ENCODE measurements around the gene ZNF827. TPM values are rescaled to one million over a fixed set of nuclear protein-coding genes. Genes with fewer than 3 reads are reported as not detected.

Gene ZNF827
- total and polyA plus RNA-seq, 2 of the 8 experiments (the other 6 are each of a cell fraction or from before 2014, with no cell fraction given) = 25.3 to 26.2 TPM

- TF ChIP-seq, protein P1, sequence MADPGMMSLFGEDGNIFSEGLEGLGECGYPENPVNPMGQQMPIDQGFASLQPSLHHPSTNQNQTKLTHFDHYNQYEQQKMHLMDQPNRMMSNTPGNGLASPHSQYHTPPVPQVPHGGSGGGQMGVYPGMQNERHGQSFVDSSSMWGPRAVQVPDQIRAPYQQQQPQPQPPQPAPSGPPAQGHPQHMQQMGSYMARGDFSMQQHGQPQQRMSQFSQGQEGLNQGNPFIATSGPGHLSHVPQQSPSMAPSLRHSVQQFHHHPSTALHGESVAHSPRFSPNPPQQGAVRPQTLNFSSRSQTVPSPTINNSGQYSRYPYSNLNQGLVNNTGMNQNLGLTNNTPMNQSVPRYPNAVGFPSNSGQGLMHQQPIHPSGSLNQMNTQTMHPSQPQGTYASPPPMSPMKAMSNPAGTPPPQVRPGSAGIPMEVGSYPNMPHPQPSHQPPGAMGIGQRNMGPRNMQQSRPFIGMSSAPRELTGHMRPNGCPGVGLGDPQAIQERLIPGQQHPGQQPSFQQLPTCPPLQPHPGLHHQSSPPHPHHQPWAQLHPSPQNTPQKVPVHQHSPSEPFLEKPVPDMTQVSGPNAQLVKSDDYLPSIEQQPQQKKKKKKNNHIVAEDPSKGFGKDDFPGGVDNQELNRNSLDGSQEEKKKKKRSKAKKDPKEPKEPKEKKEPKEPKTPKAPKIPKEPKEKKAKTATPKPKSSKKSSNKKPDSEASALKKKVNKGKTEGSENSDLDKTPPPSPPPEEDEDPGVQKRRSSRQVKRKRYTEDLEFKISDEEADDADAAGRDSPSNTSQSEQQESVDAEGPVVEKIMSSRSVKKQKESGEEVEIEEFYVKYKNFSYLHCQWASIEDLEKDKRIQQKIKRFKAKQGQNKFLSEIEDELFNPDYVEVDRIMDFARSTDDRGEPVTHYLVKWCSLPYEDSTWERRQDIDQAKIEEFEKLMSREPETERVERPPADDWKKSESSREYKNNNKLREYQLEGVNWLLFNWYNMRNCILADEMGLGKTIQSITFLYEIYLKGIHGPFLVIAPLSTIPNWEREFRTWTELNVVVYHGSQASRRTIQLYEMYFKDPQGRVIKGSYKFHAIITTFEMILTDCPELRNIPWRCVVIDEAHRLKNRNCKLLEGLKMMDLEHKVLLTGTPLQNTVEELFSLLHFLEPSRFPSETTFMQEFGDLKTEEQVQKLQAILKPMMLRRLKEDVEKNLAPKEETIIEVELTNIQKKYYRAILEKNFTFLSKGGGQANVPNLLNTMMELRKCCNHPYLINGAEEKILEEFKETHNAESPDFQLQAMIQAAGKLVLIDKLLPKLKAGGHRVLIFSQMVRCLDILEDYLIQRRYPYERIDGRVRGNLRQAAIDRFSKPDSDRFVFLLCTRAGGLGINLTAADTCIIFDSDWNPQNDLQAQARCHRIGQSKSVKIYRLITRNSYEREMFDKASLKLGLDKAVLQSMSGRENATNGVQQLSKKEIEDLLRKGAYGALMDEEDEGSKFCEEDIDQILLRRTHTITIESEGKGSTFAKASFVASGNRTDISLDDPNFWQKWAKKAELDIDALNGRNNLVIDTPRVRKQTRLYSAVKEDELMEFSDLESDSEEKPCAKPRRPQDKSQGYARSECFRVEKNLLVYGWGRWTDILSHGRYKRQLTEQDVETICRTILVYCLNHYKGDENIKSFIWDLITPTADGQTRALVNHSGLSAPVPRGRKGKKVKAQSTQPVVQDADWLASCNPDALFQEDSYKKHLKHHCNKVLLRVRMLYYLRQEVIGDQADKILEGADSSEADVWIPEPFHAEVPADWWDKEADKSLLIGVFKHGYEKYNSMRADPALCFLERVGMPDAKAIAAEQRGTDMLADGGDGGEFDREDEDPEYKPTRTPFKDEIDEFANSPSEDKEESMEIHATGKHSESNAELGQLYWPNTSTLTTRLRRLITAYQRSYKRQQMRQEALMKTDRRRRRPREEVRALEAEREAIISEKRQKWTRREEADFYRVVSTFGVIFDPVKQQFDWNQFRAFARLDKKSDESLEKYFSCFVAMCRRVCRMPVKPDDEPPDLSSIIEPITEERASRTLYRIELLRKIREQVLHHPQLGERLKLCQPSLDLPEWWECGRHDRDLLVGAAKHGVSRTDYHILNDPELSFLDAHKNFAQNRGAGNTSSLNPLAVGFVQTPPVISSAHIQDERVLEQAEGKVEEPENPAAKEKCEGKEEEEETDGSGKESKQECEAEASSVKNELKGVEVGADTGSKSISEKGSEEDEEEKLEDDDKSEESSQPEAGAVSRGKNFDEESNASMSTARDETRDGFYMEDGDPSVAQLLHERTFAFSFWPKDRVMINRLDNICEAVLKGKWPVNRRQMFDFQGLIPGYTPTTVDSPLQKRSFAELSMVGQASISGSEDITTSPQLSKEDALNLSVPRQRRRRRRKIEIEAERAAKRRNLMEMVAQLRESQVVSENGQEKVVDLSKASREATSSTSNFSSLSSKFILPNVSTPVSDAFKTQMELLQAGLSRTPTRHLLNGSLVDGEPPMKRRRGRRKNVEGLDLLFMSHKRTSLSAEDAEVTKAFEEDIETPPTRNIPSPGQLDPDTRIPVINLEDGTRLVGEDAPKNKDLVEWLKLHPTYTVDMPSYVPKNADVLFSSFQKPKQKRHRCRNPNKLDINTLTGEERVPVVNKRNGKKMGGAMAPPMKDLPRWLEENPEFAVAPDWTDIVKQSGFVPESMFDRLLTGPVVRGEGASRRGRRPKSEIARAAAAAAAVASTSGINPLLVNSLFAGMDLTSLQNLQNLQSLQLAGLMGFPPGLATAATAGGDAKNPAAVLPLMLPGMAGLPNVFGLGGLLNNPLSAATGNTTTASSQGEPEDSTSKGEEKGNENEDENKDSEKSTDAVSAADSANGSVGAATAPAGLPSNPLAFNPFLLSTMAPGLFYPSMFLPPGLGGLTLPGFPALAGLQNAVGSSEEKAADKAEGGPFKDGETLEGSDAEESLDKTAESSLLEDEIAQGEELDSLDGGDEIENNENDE (IDR thresholded peaks at IDR 0.05; ENCODE audit: insufficient replicate concordance, low read length) = no peak
- TF ChIP-seq CHD1 (IDR thresholded peaks at IDR 0.05; ENCODE audit: low read depth, low read length) (no peak), RXRA (IDR thresholded peaks at IDR 0.05; ENCODE audit: insufficient read depth, low read depth, low read length) (no peak), POLR2AphosphoS5 (IDR thresholded peaks at IDR 0.05; ENCODE audit: low read depth, low read length) (no peak), TAF7 (optimal IDR thresholded peaks at IDR 0.05; ENCODE audit: borderline replicate concordance, low read depth, low read length) (no peak), SIX5 (IDR thresholded peaks at IDR 0.05; ENCODE audit: low read depth, low read length) (no peak), GABPA (IDR thresholded peaks at IDR 0.05; ENCODE audit: borderline replicate concordance, insufficient read depth, low read length) (no peak), RAD21 (IDR thresholded peaks at IDR 0.05 in 1 of 2, conservative IDR thresholded peaks at IDR 0.05 in 1 of 2; ENCODE audit: low read depth in 2 of 2, low read length in 2 of 2) (no peak), HDAC2 (IDR thresholded peaks at IDR 0.05; ENCODE audit: borderline replicate concordance in 1 of 2, low read depth in 2 of 2, low read length in 2 of 2) (no peak), NANOG (IDR thresholded peaks at IDR 0.05; ENCODE audit: insufficient read depth, low read depth, low read length, poor library complexity, severe bottlenecking) (no peak), MAFK (IDR thresholded peaks at IDR 0.05; ENCODE audit: low read depth, low read length) (no peak)
Observed at GRCh38 chr4:145779319-145779801, 159.3 kb downstream of the ZNF827 start (continued).

Measured in H1 (cell line).